GM12873 (cell line): ENCODE measurements around the gene ANKMY1.

ENCODE experiments used
- TF ChIP-seq, protein P1 (sequence below): IDR thresholded peaks from 2 replicates; pipeline ENCODE4 v1.5.1; 2012; ENCODE audit warnings: low read depth, mild to moderate bottlenecking, moderate library complexity, low read length, control low read depth; ENCODE audit not compliant: insufficient read depth; ENCODE audit errors: missing control alignments

The ANKMY1 gene

DNA sequence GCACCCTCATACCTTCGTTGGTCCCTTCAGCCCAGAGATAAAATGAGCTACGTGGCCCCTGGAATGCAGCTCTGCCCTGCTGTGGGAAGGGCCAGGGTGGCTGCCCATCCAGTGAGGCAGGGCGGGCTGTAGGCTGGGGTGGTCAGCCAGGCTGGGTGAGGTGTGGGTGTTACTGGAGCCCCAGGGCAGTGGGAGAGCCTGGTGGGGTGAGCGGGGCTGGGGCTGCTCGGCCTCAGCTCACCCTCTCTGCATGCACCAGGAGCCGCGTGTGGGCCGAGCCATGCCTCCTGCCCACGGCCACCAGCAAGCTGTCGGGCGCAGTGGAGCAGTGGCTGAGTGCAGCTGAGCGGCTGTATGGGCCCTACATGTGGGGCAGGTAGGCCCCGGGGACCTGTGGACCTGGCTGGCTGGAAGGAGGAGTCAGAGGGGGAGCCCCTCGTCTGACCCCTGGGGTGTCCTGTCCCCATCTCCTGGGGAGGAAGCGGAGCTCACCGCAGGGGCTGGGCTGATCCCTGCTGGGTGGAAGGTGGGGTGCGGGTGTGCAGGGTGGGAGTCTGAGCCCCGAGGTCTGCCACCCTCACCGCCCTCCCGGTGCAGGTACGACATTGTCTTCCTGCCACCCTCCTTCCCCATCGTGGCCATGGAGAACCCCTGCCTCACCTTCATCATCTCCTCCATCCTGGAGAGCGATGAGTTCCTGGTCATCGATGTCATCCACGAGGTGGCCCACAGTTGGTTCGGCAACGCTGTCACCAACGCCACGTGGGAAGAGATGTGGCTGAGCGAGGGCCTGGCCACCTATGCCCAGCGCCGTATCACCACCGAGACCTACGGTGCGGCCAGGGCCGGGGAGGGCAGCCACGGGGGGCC, 16.0 kb upstream of the ANKMY1 start:
- TF ChIP-seq, protein P1, sequence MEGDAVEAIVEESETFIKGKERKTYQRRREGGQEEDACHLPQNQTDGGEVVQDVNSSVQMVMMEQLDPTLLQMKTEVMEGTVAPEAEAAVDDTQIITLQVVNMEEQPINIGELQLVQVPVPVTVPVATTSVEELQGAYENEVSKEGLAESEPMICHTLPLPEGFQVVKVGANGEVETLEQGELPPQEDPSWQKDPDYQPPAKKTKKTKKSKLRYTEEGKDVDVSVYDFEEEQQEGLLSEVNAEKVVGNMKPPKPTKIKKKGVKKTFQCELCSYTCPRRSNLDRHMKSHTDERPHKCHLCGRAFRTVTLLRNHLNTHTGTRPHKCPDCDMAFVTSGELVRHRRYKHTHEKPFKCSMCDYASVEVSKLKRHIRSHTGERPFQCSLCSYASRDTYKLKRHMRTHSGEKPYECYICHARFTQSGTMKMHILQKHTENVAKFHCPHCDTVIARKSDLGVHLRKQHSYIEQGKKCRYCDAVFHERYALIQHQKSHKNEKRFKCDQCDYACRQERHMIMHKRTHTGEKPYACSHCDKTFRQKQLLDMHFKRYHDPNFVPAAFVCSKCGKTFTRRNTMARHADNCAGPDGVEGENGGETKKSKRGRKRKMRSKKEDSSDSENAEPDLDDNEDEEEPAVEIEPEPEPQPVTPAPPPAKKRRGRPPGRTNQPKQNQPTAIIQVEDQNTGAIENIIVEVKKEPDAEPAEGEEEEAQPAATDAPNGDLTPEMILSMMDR: no peak

GRCh38 chr2:240573071-240573515, 15.3 kb upstream of the ANKMY1 start:
- TF ChIP-seq, protein P1: no peak

DNA sequence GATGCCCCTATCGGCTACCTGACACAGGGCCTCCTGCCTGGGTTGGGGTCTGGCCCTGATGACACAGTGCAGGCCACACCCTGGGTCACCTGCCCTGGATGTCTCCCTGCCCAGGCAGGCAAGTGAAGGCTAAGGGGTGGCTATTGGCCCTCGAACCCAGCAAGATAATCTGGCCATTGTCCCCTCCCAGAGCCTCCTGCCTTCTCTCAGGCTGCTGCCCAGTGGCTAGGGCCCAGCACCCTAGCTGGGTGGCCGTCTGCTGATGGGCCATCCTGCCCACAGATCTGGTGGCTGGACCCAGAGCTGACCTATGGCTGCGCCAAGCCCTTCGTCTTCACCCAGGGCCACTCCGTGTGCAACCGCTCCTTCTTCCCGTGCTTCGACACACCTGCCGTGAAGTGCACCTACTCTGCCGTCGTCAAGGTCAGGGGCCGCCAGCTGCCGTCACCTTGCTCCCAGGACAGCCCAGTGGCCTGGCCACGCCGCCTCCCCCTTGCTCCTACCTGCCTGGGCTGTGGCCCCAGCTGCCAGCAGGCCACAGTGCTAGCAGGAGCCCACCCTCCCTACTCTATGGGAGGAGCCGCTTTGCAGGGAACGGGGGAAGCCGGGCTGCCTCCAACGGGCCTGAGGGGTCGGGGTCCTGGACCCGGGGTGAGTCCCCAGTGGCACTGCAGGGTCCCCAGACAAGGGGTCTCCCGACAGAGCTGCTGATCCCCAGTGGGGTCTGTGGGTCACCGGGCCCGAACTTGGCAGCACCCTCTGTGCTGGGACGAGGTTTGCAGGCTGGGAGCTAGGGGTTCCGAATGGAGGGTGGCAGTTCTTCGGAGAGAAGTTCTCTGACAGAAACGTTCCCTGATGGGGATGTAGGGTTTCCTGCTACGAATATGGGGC, 14.6 kb upstream of the ANKMY1 start:
- TF ChIP-seq, protein P1: no peak

- TF ChIP-seq, protein P1: no peak
These were observed 13.7 kb upstream of the ANKMY1 start for GRCh38 chr2:240571314-240571973.

- TF ChIP-seq, protein P1: no peak
These were observed 12.9 kb upstream of the ANKMY1 start for GRCh38 chr2:240570531-240571313.

DNA sequence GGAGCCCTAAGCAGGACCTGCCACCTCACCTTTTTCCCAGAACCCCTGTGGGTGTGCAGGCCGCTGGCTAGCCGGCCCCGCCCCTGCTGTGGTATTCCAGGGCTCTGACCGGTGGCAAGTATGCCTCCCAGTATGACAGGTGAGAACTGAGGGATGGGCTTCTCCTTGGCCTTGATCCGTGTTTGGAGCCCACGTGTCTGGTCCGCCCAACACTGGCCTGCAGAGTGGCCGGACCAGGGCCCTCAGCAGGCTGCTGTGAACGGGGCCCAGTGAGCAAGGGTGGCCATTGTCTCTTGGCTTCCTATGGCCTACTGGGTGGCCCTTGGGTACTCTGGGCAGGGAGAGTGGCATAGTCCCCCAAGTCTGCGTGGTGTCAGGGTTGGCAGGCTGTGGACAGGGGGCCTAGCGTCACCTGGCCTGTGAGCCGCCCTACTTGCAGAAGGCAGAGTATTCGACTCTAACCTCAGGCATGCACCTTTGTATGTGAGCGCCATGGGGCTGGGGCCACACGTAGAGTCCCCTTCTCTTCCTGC, 12.3 kb upstream of the ANKMY1 start:
- TF ChIP-seq, protein P1: no peak
